HEK293T (cell line): Measurements from ENCODE around the gene INO80D.
"Not testable (repeated sequence)": the region's sequence is repeated elsewhere in the genome, so short reads cannot be mapped to it uniquely, and the experiment has no call there.

Experiments used
- CTCF ChIA-PET: fragments of 350-600 bp; formaldehyde crosslinking; extraction: SDS; loops from one replicate; lab custom pipeline; 2021; ENCODE audit warnings: antibody characterized with exemption, inconsistent platforms; lab: Yijun Ruan, JAX
- POLR2A ChIA-PET: fragments of 350-600 bp; formaldehyde crosslinking; extraction: SDS; loops from one replicate; lab custom pipeline; 2020; ENCODE audit warnings: antibody characterized with exemption, inconsistent platforms; lab: Yijun Ruan, JAX
- DNase-seq: peaks from one replicate; pipeline ENCODE4 v3.0.0; 2012; ENCODE audit warnings: mixed read lengths; ENCODE audit errors: extremely low spot score
- ARNT ChIP-seq: fragments of 450-650 bp; IDR thresholded peaks from 2 replicates; pipeline ENCODE4 v1.6.1; 2017; ENCODE audit warnings: mild to moderate bottlenecking
- BHLHE40 ChIP-seq: fragments of 450-650 bp; IDR thresholded peaks from 2 replicates; pipeline ENCODE4 v1.6.1; 2016; ENCODE audit warnings: mild to moderate bottlenecking, moderate library complexity, borderline replicate concordance
- CTBP1 ChIP-seq: fragments of 450-650 bp; IDR thresholded peaks from 2 replicates; pipeline ENCODE4 v1.6.1; 2016; ENCODE audit warnings: borderline replicate concordance
- ELF4 ChIP-seq: fragments of 450-650 bp; IDR thresholded peaks from 2 replicates; pipeline ENCODE4 v1.6.1; 2017; ENCODE audit warnings: antibody characterized with exemption
- FOXA1 ChIP-seq: fragments of 450-650 bp; IDR thresholded peaks from 2 replicates; pipeline ENCODE4 v1.6.1; 2016; ENCODE audit warnings: mild to moderate bottlenecking
- FOXK2 ChIP-seq: fragments of 450-650 bp; IDR thresholded peaks from 2 replicates; pipeline ENCODE4 v1.6.1; 2016; ENCODE audit warnings: mild to moderate bottlenecking
- FOXM1 ChIP-seq: fragments of 450-650 bp; IDR thresholded peaks from 2 replicates; pipeline ENCODE4 v1.6.1; 2017; ENCODE audit warnings: mild to moderate bottlenecking, borderline replicate concordance
- HDGF ChIP-seq: fragments of 450-650 bp; IDR thresholded peaks from 2 replicates; pipeline ENCODE4 v1.6.1; 2017; ENCODE audit warnings: antibody characterized with exemption, borderline replicate concordance
- L3MBTL2 ChIP-seq: fragments of 450-650 bp; conservative IDR thresholded peaks from 2 replicates; pipeline ENCODE4 v1.6.1; 2016; ENCODE audit warnings: mild to moderate bottlenecking
- LEF1 ChIP-seq: fragments of 450-650 bp; IDR thresholded peaks from 2 replicates; pipeline ENCODE4 v1.6.1; 2017; ENCODE audit warnings: mild to moderate bottlenecking, borderline replicate concordance
- NFRKB ChIP-seq: fragments of 450-650 bp; IDR thresholded peaks from 2 replicates; pipeline ENCODE4 v1.6.1; 2016; ENCODE audit warnings: mild to moderate bottlenecking, moderate library complexity
- PKNOX1 ChIP-seq: fragments of 450-650 bp; IDR thresholded peaks from 2 replicates; pipeline ENCODE4 v1.6.1; 2016
- SP1 ChIP-seq: fragments of 450-650 bp; IDR thresholded peaks from 2 replicates; pipeline ENCODE4 v1.6.1; 2017
- SUZ12 ChIP-seq: fragments of 450-650 bp; IDR thresholded peaks from 2 replicates; pipeline ENCODE4 v1.6.1; 2016; ENCODE audit warnings: mild to moderate bottlenecking
- TARDBP ChIP-seq: fragments of 450-650 bp; IDR thresholded peaks from 2 replicates; pipeline ENCODE4 v1.6.1; 2016
- ZNF384 ChIP-seq: fragments of 450-650 bp; IDR thresholded peaks from 2 replicates; pipeline ENCODE4 v1.6.1; 2016

The INO80D gene

DNA sequence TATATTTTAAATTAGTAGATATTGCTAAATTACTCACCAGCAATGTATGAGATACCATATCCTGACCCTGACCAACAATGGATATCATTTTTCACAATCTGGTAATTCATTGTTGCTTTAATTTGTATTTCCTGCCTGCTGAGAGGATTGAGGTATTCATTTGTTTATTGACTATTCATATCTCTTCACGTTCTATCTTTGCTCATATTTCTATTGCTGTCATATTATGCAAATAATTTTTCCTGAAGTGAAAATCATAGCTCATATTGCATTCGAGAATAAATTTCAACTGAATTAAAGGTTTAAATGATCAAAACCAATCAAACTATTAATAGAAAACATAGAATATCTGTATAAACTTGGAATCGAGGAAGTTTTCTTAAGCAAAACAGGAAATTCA, 31.0 kb downstream of the INO80D start:
- TF ChIP-seq FOXA1, result no peak
- TF ChIP-seq SP1, result no peak
- TF ChIP-seq FOXK2, result no peak
- no peak for TF ChIP-seq FOXM1
- TF ChIP-seq HDGF, result no peak
- TF ChIP-seq PKNOX1, result no peak
- no peak for DNase-seq
- CTCF ChIA-PET, result no interaction called here
- POLR2A ChIA-PET, result no interaction called here

DNA sequence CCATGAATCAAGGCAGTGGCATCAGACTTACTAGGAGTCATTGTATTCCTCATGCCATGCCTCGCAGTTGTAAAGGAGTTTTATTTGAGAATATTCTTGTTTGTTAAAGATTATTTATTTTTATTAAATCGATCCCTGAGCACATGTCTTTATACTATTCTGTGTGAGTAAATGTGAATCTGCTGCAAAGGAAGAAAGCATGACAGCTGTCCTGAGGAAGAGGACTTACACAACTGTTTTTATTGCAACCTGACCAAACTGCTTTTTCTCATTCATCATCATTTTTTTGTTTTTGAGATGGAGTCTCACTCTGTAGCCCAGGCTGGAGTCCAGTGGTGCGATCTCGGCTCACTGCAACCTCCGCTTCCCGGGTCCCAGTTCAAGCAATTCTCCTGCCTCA, 34.1 kb downstream of the INO80D start:
- TF ChIP-seq PKNOX1 (no peak), CTBP1 (no peak), ZNF384 (no peak), LEF1 (no peak), HDGF (no peak), ARNT (no peak), FOXK2 (no peak), TARDBP (no peak), ELF4 (no peak), NFRKB (no peak), SUZ12 (no peak), BHLHE40 (no peak)
- CTCF ChIA-PET, result no interaction called here
- POLR2A ChIA-PET, result no interaction called here
- DNase-seq, result no peak

DNA sequence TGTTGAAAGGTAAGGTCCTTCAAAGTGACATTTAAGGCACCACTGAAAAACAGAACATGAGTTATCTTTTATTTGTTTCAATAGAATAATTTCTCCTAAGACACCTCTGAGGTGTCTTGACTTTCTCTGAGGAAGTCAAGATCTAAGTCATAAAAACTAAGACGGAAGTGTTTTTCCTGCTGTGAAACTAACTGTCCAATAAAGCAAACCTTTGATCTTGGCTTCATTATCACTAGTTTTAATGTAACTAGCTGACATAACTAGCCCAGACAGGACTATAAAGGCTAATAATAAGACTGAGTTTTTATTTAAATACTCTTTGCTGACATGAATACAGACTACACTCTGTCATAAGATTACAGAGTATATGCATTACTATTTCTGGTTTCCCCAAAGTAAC, 36.6 kb downstream of the INO80D start:
- ChIA-PET CTCF (no interaction called here), POLR2A (no interaction called here)
- TF ChIP-seq L3MBTL2 (no peak), SUZ12 (no peak), FOXM1 (no peak), ARNT (no peak), HDGF (no peak), ZNF384 (no peak), BHLHE40 (no peak)
- DNase-seq, result no peak

- DNase-seq, result no peak
- POLR2A ChIA-PET, result no interaction called here
- CTCF ChIA-PET, result no interaction called here
- TF ChIP-seq L3MBTL2 (no peak), FOXA1 (no peak), PKNOX1 (no peak), CTBP1 (no peak), SUZ12 (no peak), TARDBP (no peak), NFRKB (no peak), FOXM1 (no peak), ZNF384 (no peak), ELF4 (no peak), BHLHE40 (no peak)
Measured at GRCh38 chr2:206045251-206045650, 40.7 kb downstream of the INO80D start.

GRCh38 chr2:206040525-206040924, 45.4 kb downstream of the INO80D start:
- no peak for DNase-seq

GRCh38 chr2:206035393-206035792, 50.6 kb downstream of the INO80D start:
- DNase-seq, CTCF ChIA-PET, POLR2A ChIA-PET: not testable (repeated sequence)

More at GRCh38 chr2:206040525-206040924, 45.4 kb downstream of the INO80D start:
- POLR2A ChIA-PET, result no interaction called here
- CTCF ChIA-PET, result no interaction called here
- TF ChIP-seq TARDBP (no peak), ELF4 (no peak), ZNF384 (no peak), SP1 (no peak), ARNT (no peak)

GRCh38 chr2:206033452-206033851, 52.5 kb downstream of the INO80D start:
- CTCF ChIA-PET, DNase-seq, POLR2A ChIA-PET: not testable (repeated sequence)

DNA sequence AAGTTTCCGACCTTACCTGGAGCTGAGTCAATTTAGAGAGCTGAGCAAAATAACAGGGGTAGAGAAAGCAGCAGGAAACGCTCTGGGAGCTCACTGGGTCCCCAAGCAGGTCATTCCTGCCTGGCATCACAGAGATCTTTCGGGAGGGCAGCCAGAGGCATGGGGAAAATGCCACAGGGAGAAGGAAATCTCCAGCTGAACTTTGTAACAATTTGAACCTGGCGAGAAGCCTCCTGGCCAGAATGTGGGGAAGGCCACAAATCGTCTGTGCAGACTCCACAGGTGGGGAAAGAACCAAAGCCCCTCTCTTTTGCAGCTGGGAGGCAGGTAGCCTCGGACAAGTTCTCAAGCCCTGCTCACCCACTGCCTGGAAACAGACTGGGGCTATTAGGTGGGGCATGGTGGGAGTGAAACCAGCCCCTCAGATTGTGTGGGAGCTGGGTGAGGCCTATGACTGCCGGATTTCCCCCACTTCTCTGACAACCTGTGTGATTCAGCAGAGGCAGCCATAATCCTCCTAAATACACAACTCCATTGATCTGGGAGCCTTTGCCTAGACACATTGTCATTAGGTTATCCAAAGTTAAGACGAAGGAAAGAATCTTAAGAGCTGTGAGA, 53.9 kb downstream of the INO80D start:
- POLR2A ChIA-PET, result no interaction called here
- DNase-seq, result no peak
- CTCF ChIA-PET, result no interaction called here
- TF ChIP-seq ZNF384 (no peak), ELF4 (no peak), HDGF (no peak), SP1 (no peak), FOXK2 (no peak)
